Measurements from ENCODE around the gene JADE1.

Gene JADE1

GRCh38 chr4:128863312-128864075, 54.0 kb downstream of the JADE1 start:
- DNase-seq (peak; percentile 20), ATAC-seq (replicated peaks) (no peak)
- Mint-ChIP-seq H3K36me3 (peaks cover 36 to 63% of the 10 kb centered on the region in 2 donors), H3K27ac (peak overlapping the region; percentile 39), H3K4me3 (no peak overlapping the region), H3K4me1 (peaks cover 40 to 60% of the 10 kb centered on the region in 2 donors), H3K9me3 (no peaks in the 10 kb centered on the region), H3K27me3 (no peaks in the 10 kb centered on the region)

GRCh38 chr4:128865132-128865531, 55.6 kb downstream of the JADE1 start:
- H3K27me3 Mint-ChIP-seq, result no peaks in the 10 kb centered on the region
- peaks cover 27 to 46% of the 10 kb centered on the region in 2 donors for H3K4me1 Mint-ChIP-seq
- peaks cover 34 to 65% of the 10 kb centered on the region in 2 donors for H3K36me3 Mint-ChIP-seq

GRCh38 chr4:128866269-128866668, 56.8 kb downstream of the JADE1 start:
- DNase-seq (no peak), ATAC-seq (replicated peaks) (no peak)
- Mint-ChIP-seq H3K27me3 (no peaks in the 10 kb centered on the region), H3K9me3 (no peaks in the 10 kb centered on the region), H3K27ac (no peak overlapping the region), H3K36me3 (peaks cover 43 to 67% of the 10 kb centered on the region in 2 donors), H3K4me1 (peaks cover 20 to 36% of the 10 kb centered on the region in 2 donors), H3K4me3 (no peak overlapping the region)

More at GRCh38 chr4:128865132-128865531, 55.6 kb downstream of the JADE1 start:
- H3K4me3 Mint-ChIP-seq, result no peak overlapping the region
- DNase-seq (no peak), ATAC-seq (replicated peaks) (no peak)
- no peaks in the 10 kb centered on the region for H3K9me3 Mint-ChIP-seq
- H3K27ac Mint-ChIP-seq, result peak overlapping the region; percentile 1

- DNase-seq (no peak), ATAC-seq (replicated peaks) (no peak)
- Mint-ChIP-seq H3K4me1 (peaks cover 17 to 32% of the 10 kb centered on the region in 2 donors), H3K9me3 (no peaks in the 10 kb centered on the region), H3K27me3 (no peaks in the 10 kb centered on the region), H3K27ac (no peak overlapping the region), H3K4me3 (no peak overlapping the region), H3K36me3 (peaks cover 44 to 68% of the 10 kb centered on the region in 2 donors)
Observed at GRCh38 chr4:128866691-128867090, 57.2 kb downstream of the JADE1 start.

- Mint-ChIP-seq H3K4me3 (no peak overlapping the region), H3K9me3 (no peaks in the 10 kb centered on the region), H3K36me3 (peaks cover 43 to 72% of the 10 kb centered on the region in 2 donors), H3K27ac (no peak overlapping the region), H3K27me3 (no peaks in the 10 kb centered on the region), H3K4me1 (peaks cover 0 to 12% of the 10 kb centered on the region in 2 donors)
- no peak for DNase-seq
- ATAC-seq (replicated peaks), result no peak
Observed at GRCh38 chr4:128868758-128869157, 59.3 kb downstream of the JADE1 start.

- Mint-ChIP-seq H3K27me3 (no peaks in the 10 kb centered on the region), H3K9me3 (no peaks in the 10 kb centered on the region), H3K27ac (no peak overlapping the region), H3K4me1 (peaks cover 0 to 11% of the 10 kb centered on the region in 2 donors), H3K36me3 (peaks cover 43 to 69% of the 10 kb centered on the region in 2 donors), H3K4me3 (no peak overlapping the region)
- DNase-seq (no peak), ATAC-seq (replicated peaks) (no peak)
Observed at GRCh38 chr4:128869776-128870509, 60.4 kb downstream of the JADE1 start.

- Mint-ChIP-seq H3K9me3 (no peaks in the 10 kb centered on the region), H3K27me3 (no peaks in the 10 kb centered on the region), H3K4me1 (no peaks in the 10 kb centered on the region), H3K36me3 (peaks cover 35 to 54% of the 10 kb centered on the region in 2 donors), H3K4me3 (no peak overlapping the region), H3K27ac (peak overlapping the region; percentile 73)
- ATAC-seq (replicated peaks) (no peak), DNase-seq (no peak)
Observed at GRCh38 chr4:128871948-128872347, 62.4 kb downstream of the JADE1 start.

GRCh38 chr4:128876200-128876599, 66.7 kb downstream of the JADE1 start:
- DNase-seq (no peak), ATAC-seq (replicated peaks) (no peak)
- H3K27me3 Mint-ChIP-seq, result no peaks in the 10 kb centered on the region
- peaks cover 11 to 29% of the 10 kb centered on the region in 2 donors for H3K36me3 Mint-ChIP-seq
- no peaks in the 10 kb centered on the region for H3K9me3 Mint-ChIP-seq
- no peak overlapping the region for H3K4me3 Mint-ChIP-seq
- no peak overlapping the region for H3K27ac Mint-ChIP-seq
- H3K4me1 Mint-ChIP-seq, result no peaks in the 10 kb centered on the region

- H3K4me1 Mint-ChIP-seq, result no peaks in the 10 kb centered on the region
- no peak overlapping the region for H3K27ac Mint-ChIP-seq
- no peak for ATAC-seq (replicated peaks)
- no peak overlapping the region for H3K4me3 Mint-ChIP-seq
- DNase-seq, result no peak
- no peaks in the 10 kb centered on the region for H3K27me3 Mint-ChIP-seq
- peaks cover 5 to 18% of the 10 kb centered on the region in 2 donors for H3K36me3 Mint-ChIP-seq
- no peaks in the 10 kb centered on the region for H3K9me3 Mint-ChIP-seq
Observed at GRCh38 chr4:128877934-128878333, 68.4 kb downstream of the JADE1 start.

- no peaks in the 10 kb centered on the region for H3K27me3 Mint-ChIP-seq
- DNase-seq (no peak), ATAC-seq (replicated peaks) (no peak)
- no peaks in the 10 kb centered on the region for H3K9me3 Mint-ChIP-seq
- no peak overlapping the region for H3K4me3 Mint-ChIP-seq
- H3K4me1 Mint-ChIP-seq, result no peaks in the 10 kb centered on the region
- no peak overlapping the region for H3K27ac Mint-ChIP-seq
- peaks cover 12 to 14% of the 10 kb centered on the region in 2 donors for H3K36me3 Mint-ChIP-seq
Observed at GRCh38 chr4:128879283-128879682, 69.8 kb downstream of the JADE1 start.

- Mint-ChIP-seq H3K36me3 (peaks cover 12 to 14% of the 10 kb centered on the region in 2 donors), H3K27me3 (no peaks in the 10 kb centered on the region), H3K4me3 (no peak overlapping the region), H3K9me3 (no peaks in the 10 kb centered on the region), H3K4me1 (no peaks in the 10 kb centered on the region), H3K27ac (no peak overlapping the region)
- DNase-seq (no peak), ATAC-seq (replicated peaks) (no peak)
Observed at GRCh38 chr4:128879971-128880370, 70.5 kb downstream of the JADE1 start.

- no peak for DNase-seq
Observed at GRCh38 chr4:128880662-128881061, 71.2 kb downstream of the JADE1 start.

GRCh38 chr4:128904821-128905220, 95.3 kb downstream of the JADE1 start:
- H3K4me3 Mint-ChIP-seq, result no peak overlapping the region
- H3K9me3 Mint-ChIP-seq, result no peaks in the 10 kb centered on the region
- DNase-seq, result no peak
- H3K27ac Mint-ChIP-seq, result no peak overlapping the region
- no peaks in the 10 kb centered on the region for H3K27me3 Mint-ChIP-seq
- H3K36me3 Mint-ChIP-seq, result peaks cover 7 to 16% of the 10 kb centered on the region in 2 donors
- ATAC-seq (replicated peaks), result no peak
- no peaks in the 10 kb centered on the region for H3K4me1 Mint-ChIP-seq

More at GRCh38 chr4:128880662-128881061, 71.2 kb downstream of the JADE1 start:
- no peak overlapping the region for H3K4me3 Mint-ChIP-seq
- peaks cover 12 to 14% of the 10 kb centered on the region in 2 donors for H3K36me3 Mint-ChIP-seq
- no peaks in the 10 kb centered on the region for H3K4me1 Mint-ChIP-seq
- no peaks in the 10 kb centered on the region for H3K9me3 Mint-ChIP-seq
- no peaks in the 10 kb centered on the region for H3K27me3 Mint-ChIP-seq
- no peak overlapping the region for H3K27ac Mint-ChIP-seq
- no peak for ATAC-seq (replicated peaks)

- ATAC-seq (replicated peaks), result no peak
- peaks cover 9 to 16% of the 10 kb centered on the region in 2 donors for H3K36me3 Mint-ChIP-seq
- DNase-seq, result no peak
- no peak overlapping the region for H3K27ac Mint-ChIP-seq
- H3K4me1 Mint-ChIP-seq, result no peaks in the 10 kb centered on the region
- no peak overlapping the region for H3K4me3 Mint-ChIP-seq
- H3K9me3 Mint-ChIP-seq, result no peaks in the 10 kb centered on the region
- no peaks in the 10 kb centered on the region for H3K27me3 Mint-ChIP-seq
Observed at GRCh38 chr4:128906581-128906980, 97.1 kb downstream of the JADE1 start.

- Mint-ChIP-seq H3K27me3 (no peaks in the 10 kb centered on the region), H3K36me3 (peaks cover 6 to 10% of the 10 kb centered on the region in 2 donors), H3K4me1 (no peaks in the 10 kb centered on the region), H3K4me3 (no peak overlapping the region), H3K9me3 (no peaks in the 10 kb centered on the region), H3K27ac (no peak overlapping the region)
- ATAC-seq (replicated peaks) (no peak), DNase-seq (no peak)
Observed at GRCh38 chr4:128907981-128908380, 98.5 kb downstream of the JADE1 start.

Measured in stimulated activated naive B cell treated with anti-CD40 and anti-IgM and Interleukin-4, amounts not matched to agents 10 μg/mL and 1 μg/mL and 100 μg/mL, for 72 hours (primary cell).